Measurements from ENCODE around the gene PCCA. TPM values are rescaled to one million over a fixed set of nuclear protein-coding genes. Genes with fewer than 3 reads are reported as not detected.

PCCA gene
- total and polyA plus RNA-seq, 2 donors (not counting 1 experiment from before 2014, with no cell fraction given) = 4.8 to 17.4 TPM

DNA sequence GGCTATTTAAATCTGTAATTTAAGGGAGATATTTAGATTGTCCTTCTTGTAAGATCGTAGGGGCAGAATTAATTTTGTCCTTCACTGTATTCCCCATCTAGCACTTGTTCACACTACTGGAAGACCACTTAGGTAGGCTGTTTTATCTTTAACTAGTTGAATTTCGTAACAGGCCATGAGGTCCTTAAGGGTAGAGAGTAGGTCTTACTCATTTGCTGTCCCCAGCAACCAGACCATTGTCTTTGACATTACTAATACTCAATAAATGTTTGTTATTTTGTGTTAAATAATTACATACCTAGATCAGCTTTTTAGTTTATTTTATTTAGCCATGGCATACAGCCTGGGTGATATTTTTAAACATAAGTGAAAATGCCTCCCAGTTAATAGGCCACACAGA, 177.1 kb downstream of the PCCA start:
- TF ChIP-seq EZH2 (IDR thresholded peaks at IDR 0.05; ENCODE audit: borderline replicate concordance, insufficient read depth, low read depth, low read length, poor library complexity, severe bottlenecking) = no peak
- TF ChIP-seq CTCF (IDR thresholded peaks at IDR 0.05) = no peak
- POLR2A ChIA-PET = no interaction called here
- no peaks in the 10 kb centered on the region for H3K9me3 Mint-ChIP-seq (ENCODE audit: insufficient read depth)
- DNase-seq (no peak), ATAC-seq (ENCODE audit: low read depth) (no peak)
- peaks cover 0 to 1% (median 0%) of the 10 kb centered on the region in 3 donors for H3K9me3 ChIP-seq (ENCODE audit: control extremely low read depth in 1 of 3, control insufficient read depth in 2 of 3, insufficient read depth in 1 of 3, low read length in 2 of 3)
- H3K4me2 ChIP-seq (replicated peaks; ENCODE audit: low read depth, low read length, poor library complexity, severe bottlenecking) = no peak overlapping the region
- WGBS (ENCODE audit: insufficient coverage) = no CpG with 5 or more reads among the region's 2 CpGs
- H3K27me3 ChIP-seq (replicated peaks in 1 of 4; ENCODE audit: control extremely low read depth in 1 of 4, control insufficient read depth in 3 of 4, insufficient read depth in 4 of 4, low read length in 3 of 4) = no peaks in the 10 kb centered on the region
- no peaks in the 10 kb centered on the region for H3K4me1 Mint-ChIP-seq
- H3K27me3 Mint-ChIP-seq = no peaks in the 10 kb centered on the region
- H3K79me2 ChIP-seq (ENCODE audit: control insufficient read depth, insufficient read depth, low read length) = no peaks in the 10 kb centered on the region
- no peak overlapping the region for H3K9ac ChIP-seq (ENCODE audit: low read length)
- CTCF ChIA-PET = no interaction called here
- no peaks in the 10 kb centered on the region for H3K4me1 ChIP-seq (ENCODE audit: control insufficient read depth in 2 of 2, insufficient read depth in 2 of 2, low read length in 2 of 2)
- H2AFZ ChIP-seq (ENCODE audit: insufficient read depth, low read depth, low read length, poor library complexity, severe bottlenecking) = no peak overlapping the region
- H3K4me3 Mint-ChIP-seq = no peak overlapping the region
- no peaks in the 10 kb centered on the region for H3K36me3 ChIP-seq (replicated peaks in 1 of 2; ENCODE audit: control extremely low read depth in 1 of 2, control insufficient read depth in 1 of 2, extremely low read depth in 1 of 2, insufficient read depth in 2 of 2, low read length in 1 of 2)
- H3K27ac Mint-ChIP-seq = no peak overlapping the region
- H3K4me3 ChIP-seq (ENCODE audit: control extremely low read depth in 1 of 5, extremely low read depth in 1 of 5, insufficient read depth in 1 of 5, low read depth in 2 of 5, low read length in 4 of 5) = no peak overlapping the region
- H4K20me1 ChIP-seq (ENCODE audit: control insufficient read depth, insufficient read depth, low read length, poor library complexity, severe bottlenecking) = no peaks in the 10 kb centered on the region
- intact Hi-C loops (cut with micrococcal nuclease) = no loop called here
- H3K27ac ChIP-seq (ENCODE audit: low read length in 2 of 2) = no peak overlapping the region

DNA sequence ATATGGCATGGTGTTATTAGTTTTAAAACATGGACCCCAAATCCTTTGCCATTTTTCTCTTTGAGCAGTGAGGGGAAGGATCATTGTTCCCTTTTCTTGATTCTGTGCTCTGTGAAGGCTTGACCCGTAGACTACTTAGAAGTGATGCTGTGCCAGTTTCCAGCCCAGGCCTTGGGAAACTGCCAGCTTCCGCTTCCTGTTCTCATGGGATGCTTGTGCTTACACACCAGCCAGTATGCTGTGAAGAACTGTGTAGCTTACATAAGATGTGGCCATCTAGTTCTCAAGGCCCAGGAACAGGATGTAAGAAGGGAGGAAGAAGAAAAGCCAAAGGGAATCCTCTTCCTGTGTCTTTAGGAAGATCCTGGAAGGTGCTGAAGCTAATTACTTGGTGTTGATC, 180.9 kb downstream of the PCCA start:
- no peak overlapping the region for H3K27ac ChIP-seq (ENCODE audit: low read length in 2 of 2)
- DNase-seq = no peak
- no peaks in the 10 kb centered on the region for H3K27me3 Mint-ChIP-seq
- ATAC-seq (ENCODE audit: low read depth) = no peak
- intact Hi-C loops (cut with micrococcal nuclease) = no loop called here
- no peaks in the 10 kb centered on the region for H3K27me3 ChIP-seq (replicated peaks in 1 of 4; ENCODE audit: control extremely low read depth in 1 of 4, control insufficient read depth in 3 of 4, insufficient read depth in 4 of 4, low read length in 3 of 4)
- ChIA-PET POLR2A (no interaction called here), CTCF (no interaction called here)
- no peak overlapping the region for H3K4me3 Mint-ChIP-seq
- no peak overlapping the region for H3K27ac Mint-ChIP-seq
- H3K4me1 ChIP-seq (ENCODE audit: control insufficient read depth in 2 of 2, insufficient read depth in 2 of 2, low read length in 2 of 2) = no peaks in the 10 kb centered on the region
- H3K4me2 ChIP-seq (replicated peaks; ENCODE audit: low read depth, low read length, poor library complexity, severe bottlenecking) = no peak overlapping the region
- TF ChIP-seq CTCF (IDR thresholded peaks at IDR 0.05) (no peak), EZH2 (IDR thresholded peaks at IDR 0.05; ENCODE audit: borderline replicate concordance, insufficient read depth, low read depth, low read length, poor library complexity, severe bottlenecking) (no peak)
- no peaks in the 10 kb centered on the region for H4K20me1 ChIP-seq (ENCODE audit: control insufficient read depth, insufficient read depth, low read length, poor library complexity, severe bottlenecking)
- H3K36me3 ChIP-seq (replicated peaks in 1 of 2; ENCODE audit: control extremely low read depth in 1 of 2, control insufficient read depth in 1 of 2, extremely low read depth in 1 of 2, insufficient read depth in 2 of 2, low read length in 1 of 2) = peaks cover 0 to 1% of the 10 kb centered on the region in 2 experiments
- H3K4me3 ChIP-seq (ENCODE audit: control extremely low read depth in 1 of 5, extremely low read depth in 1 of 5, insufficient read depth in 1 of 5, low read depth in 2 of 5, low read length in 4 of 5) = no peak overlapping the region
- H3K79me2 ChIP-seq (ENCODE audit: control insufficient read depth, insufficient read depth, low read length) = no peaks in the 10 kb centered on the region
- no peaks in the 10 kb centered on the region for H3K9me3 ChIP-seq (ENCODE audit: control extremely low read depth in 1 of 3, control insufficient read depth in 2 of 3, insufficient read depth in 1 of 3, low read length in 2 of 3)
- no peaks in the 10 kb centered on the region for H3K4me1 Mint-ChIP-seq
- no peak overlapping the region for H3K9ac ChIP-seq (ENCODE audit: low read length)
- no peaks in the 10 kb centered on the region for H3K9me3 Mint-ChIP-seq (ENCODE audit: insufficient read depth)
- WGBS (ENCODE audit: insufficient coverage) = 88% methylated on average over 2 of the region's 2 CpGs
- H2AFZ ChIP-seq (ENCODE audit: insufficient read depth, low read depth, low read length, poor library complexity, severe bottlenecking) = no peak overlapping the region
